ENCODE measurements around the gene TBC1D22A.

TBC1D22A gene

GRCh38 chr22:47172771-47173534 lies 410.5 kb downstream of the TBC1D22A start:
- H3K4me3 Mint-ChIP-seq, result no peak overlapping the region
- DNase-seq (ENCODE audit: low spot score), result no peak
- no peaks in the 10 kb centered on the region for H3K27me3 Mint-ChIP-seq (ENCODE audit: low read depth)
- no peak overlapping the region for H3K27ac Mint-ChIP-seq
- no peaks in the 10 kb centered on the region for H3K4me1 Mint-ChIP-seq (ENCODE audit: low read depth)
- peaks cover 10% of the 10 kb centered on the region for H3K36me3 Mint-ChIP-seq (ENCODE audit: low read depth)
- H3K9me3 Mint-ChIP-seq, result no peaks in the 10 kb centered on the region

- Mint-ChIP-seq H3K27ac (no peak overlapping the region), H3K27me3 (ENCODE audit: low read depth) (no peaks in the 10 kb centered on the region), H3K4me3 (no peak overlapping the region), H3K36me3 (ENCODE audit: low read depth) (peaks cover 10% of the 10 kb centered on the region), H3K9me3 (no peaks in the 10 kb centered on the region), H3K4me1 (ENCODE audit: low read depth) (no peaks in the 10 kb centered on the region)
- DNase-seq (ENCODE audit: low spot score), result no peak
Observed at GRCh38 chr22:47173535-47174021, 411.1 kb downstream of the TBC1D22A start.

GRCh38 chr22:47174096-47174495 lies 411.6 kb downstream of the TBC1D22A start:
- no peak for DNase-seq (ENCODE audit: low spot score)
- Mint-ChIP-seq H3K9me3 (no peaks in the 10 kb centered on the region), H3K36me3 (ENCODE audit: low read depth) (peaks cover 10% of the 10 kb centered on the region), H3K4me1 (ENCODE audit: low read depth) (no peaks in the 10 kb centered on the region), H3K4me3 (no peak overlapping the region), H3K27ac (no peak overlapping the region), H3K27me3 (ENCODE audit: low read depth) (no peaks in the 10 kb centered on the region)

GRCh38 chr22:47174671-47175112 lies 412.2 kb downstream of the TBC1D22A start:
- no peaks in the 10 kb centered on the region for H3K9me3 Mint-ChIP-seq
- no peak for DNase-seq (ENCODE audit: low spot score)
- H3K36me3 Mint-ChIP-seq (ENCODE audit: low read depth), result peaks cover 10% of the 10 kb centered on the region
- H3K27me3 Mint-ChIP-seq (ENCODE audit: low read depth), result no peaks in the 10 kb centered on the region
- no peak overlapping the region for H3K27ac Mint-ChIP-seq
- no peaks in the 10 kb centered on the region for H3K4me1 Mint-ChIP-seq (ENCODE audit: low read depth)
- no peak overlapping the region for H3K4me3 Mint-ChIP-seq

- Mint-ChIP-seq H3K27ac (no peak overlapping the region), H3K4me1 (ENCODE audit: low read depth) (no peaks in the 10 kb centered on the region), H3K9me3 (no peaks in the 10 kb centered on the region), H3K36me3 (ENCODE audit: low read depth) (peaks cover 10% of the 10 kb centered on the region), H3K27me3 (ENCODE audit: low read depth) (no peaks in the 10 kb centered on the region), H3K4me3 (no peak overlapping the region)
- DNase-seq (ENCODE audit: low spot score), result no peak
Observed at GRCh38 chr22:47175151-47176025, 412.9 kb downstream of the TBC1D22A start.

GRCh38 chr22:47176026-47176389 lies 413.6 kb downstream of the TBC1D22A start:
- DNase-seq (ENCODE audit: low spot score), result no peak
- Mint-ChIP-seq H3K4me3 (no peak overlapping the region), H3K27ac (no peak overlapping the region), H3K9me3 (no peaks in the 10 kb centered on the region), H3K4me1 (ENCODE audit: low read depth) (no peaks in the 10 kb centered on the region), H3K27me3 (ENCODE audit: low read depth) (no peaks in the 10 kb centered on the region), H3K36me3 (ENCODE audit: low read depth) (peaks cover 10% of the 10 kb centered on the region)

GRCh38 chr22:47176573-47177333 lies 414.3 kb downstream of the TBC1D22A start:
- H3K27me3 Mint-ChIP-seq (ENCODE audit: low read depth), result no peaks in the 10 kb centered on the region
- no peak overlapping the region for H3K4me3 Mint-ChIP-seq
- H3K9me3 Mint-ChIP-seq, result no peaks in the 10 kb centered on the region
- H3K36me3 Mint-ChIP-seq (ENCODE audit: low read depth), result peaks cover 10% of the 10 kb centered on the region
- DNase-seq (ENCODE audit: low spot score), result no peak
- no peaks in the 10 kb centered on the region for H3K4me1 Mint-ChIP-seq (ENCODE audit: low read depth)
- H3K27ac Mint-ChIP-seq, result no peak overlapping the region

GRCh38 chr22:47177334-47177815 lies 414.9 kb downstream of the TBC1D22A start:
- H3K27ac Mint-ChIP-seq, result no peak overlapping the region
- no peaks in the 10 kb centered on the region for H3K9me3 Mint-ChIP-seq
- peaks cover 10% of the 10 kb centered on the region for H3K36me3 Mint-ChIP-seq (ENCODE audit: low read depth)
- no peak overlapping the region for H3K4me3 Mint-ChIP-seq
- no peaks in the 10 kb centered on the region for H3K4me1 Mint-ChIP-seq (ENCODE audit: low read depth)
- DNase-seq (ENCODE audit: low spot score), result no peak
- H3K27me3 Mint-ChIP-seq (ENCODE audit: low read depth), result no peaks in the 10 kb centered on the region

- Mint-ChIP-seq H3K36me3 (ENCODE audit: low read depth) (peaks cover 10% of the 10 kb centered on the region), H3K27me3 (ENCODE audit: low read depth) (no peaks in the 10 kb centered on the region), H3K27ac (no peak overlapping the region), H3K4me1 (ENCODE audit: low read depth) (no peaks in the 10 kb centered on the region), H3K9me3 (peaks cover 4% of the 10 kb centered on the region), H3K4me3 (no peak overlapping the region)
- no peak for DNase-seq (ENCODE audit: low spot score)
Observed at GRCh38 chr22:47178339-47178738, 415.9 kb downstream of the TBC1D22A start.

GRCh38 chr22:47180796-47181195 lies 418.3 kb downstream of the TBC1D22A start:
- no peaks in the 10 kb centered on the region for H3K36me3 Mint-ChIP-seq (ENCODE audit: low read depth)
- no peak overlapping the region for H3K27ac Mint-ChIP-seq
- H3K27me3 Mint-ChIP-seq (ENCODE audit: low read depth), result no peaks in the 10 kb centered on the region
- no peak overlapping the region for H3K4me3 Mint-ChIP-seq
- DNase-seq (ENCODE audit: low spot score), result no peak
- H3K4me1 Mint-ChIP-seq (ENCODE audit: low read depth), result no peaks in the 10 kb centered on the region
- peaks cover 4% of the 10 kb centered on the region for H3K9me3 Mint-ChIP-seq

- no peak for DNase-seq (ENCODE audit: low spot score)
- Mint-ChIP-seq H3K4me3 (no peak overlapping the region), H3K27ac (no peak overlapping the region), H3K4me1 (ENCODE audit: low read depth) (no peaks in the 10 kb centered on the region), H3K9me3 (peaks cover 4% of the 10 kb centered on the region), H3K27me3 (ENCODE audit: low read depth) (no peaks in the 10 kb centered on the region), H3K36me3 (ENCODE audit: low read depth) (no peaks in the 10 kb centered on the region)
Observed at GRCh38 chr22:47187176-47187957, 424.9 kb downstream of the TBC1D22A start.

GRCh38 chr22:47188261-47189055 lies 426.0 kb downstream of the TBC1D22A start:
- Mint-ChIP-seq H3K27ac (no peak overlapping the region), H3K36me3 (ENCODE audit: low read depth) (no peaks in the 10 kb centered on the region), H3K9me3 (no peaks in the 10 kb centered on the region), H3K4me3 (no peak overlapping the region), H3K4me1 (ENCODE audit: low read depth) (no peaks in the 10 kb centered on the region), H3K27me3 (ENCODE audit: low read depth) (no peaks in the 10 kb centered on the region)
- no peak for DNase-seq (ENCODE audit: low spot score)
